Activated T-cell treated with anti-CD3 and anti-CD28 coated beads, Interleukin-2, amount 50 U/mL, for 1 hour (primary cell): ENCODE results near the gene CCDC116.

Source experiments
- DNase-seq: peaks from one replicate; pipeline ENCODE4 v3.0.0-alpha.2; 2020

The CCDC116 gene

DNA sequence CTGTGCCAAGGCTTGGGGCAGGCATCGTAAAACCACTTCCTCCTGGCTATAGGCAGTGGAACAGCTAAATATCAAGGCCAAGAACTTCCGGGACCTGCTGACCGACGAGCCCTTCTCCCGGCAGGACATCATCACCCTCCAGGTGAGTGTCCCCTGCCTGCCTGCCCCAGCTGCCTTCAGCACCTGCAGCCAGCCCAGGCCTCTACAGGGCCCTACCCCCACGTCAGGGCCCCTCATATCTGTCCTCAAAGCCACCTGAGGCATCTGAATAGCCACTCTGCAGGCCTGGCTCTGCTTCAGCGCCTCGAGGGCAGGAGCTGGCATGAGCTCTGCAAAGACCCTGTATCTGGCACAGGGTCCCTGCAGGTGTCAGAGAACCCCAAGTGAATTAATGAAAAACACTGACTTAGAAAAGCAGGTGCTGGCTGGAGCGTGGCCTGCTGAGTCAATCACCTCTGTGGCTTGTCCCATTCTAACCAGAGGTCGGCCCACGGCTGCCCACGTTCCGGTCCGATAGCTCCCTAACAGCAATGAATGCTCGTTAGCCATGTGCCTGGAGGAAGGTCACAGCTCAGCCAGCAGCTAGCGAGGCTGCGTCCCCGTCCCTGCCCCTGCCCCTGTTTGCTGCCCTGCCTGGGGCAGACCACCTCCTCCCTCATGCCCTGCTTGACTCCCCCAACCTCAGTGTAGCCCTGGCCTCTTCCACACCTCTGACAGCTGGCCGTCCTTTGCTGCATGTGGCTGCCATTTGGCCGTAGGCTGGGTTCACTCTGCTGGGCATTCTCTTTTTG, 50.0 kb downstream of the CCDC116 start:
- DNase-seq = no peak

DNA sequence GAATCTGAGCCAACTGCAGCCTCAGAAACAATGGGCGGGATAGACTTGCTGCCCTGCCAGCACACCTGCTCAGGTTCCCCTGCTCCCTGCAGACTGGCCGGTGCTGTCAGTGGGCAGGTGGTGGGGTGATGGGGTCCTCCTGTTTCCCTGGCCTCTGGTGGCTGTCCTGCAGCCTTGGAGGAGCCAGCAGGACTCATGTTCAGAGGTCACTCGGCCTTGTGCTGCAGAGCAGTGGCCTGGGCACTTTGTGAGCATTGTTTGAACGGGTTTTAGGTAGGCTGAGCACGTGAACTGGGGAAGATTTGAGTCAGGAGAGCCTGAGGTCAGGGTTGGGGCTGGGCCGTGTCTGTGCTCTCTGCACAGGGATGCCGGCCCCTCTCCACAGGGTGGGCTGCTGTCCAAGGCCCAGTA, 50.8 kb downstream of the CCDC116 start:
- DNase-seq = no peak

DNA sequence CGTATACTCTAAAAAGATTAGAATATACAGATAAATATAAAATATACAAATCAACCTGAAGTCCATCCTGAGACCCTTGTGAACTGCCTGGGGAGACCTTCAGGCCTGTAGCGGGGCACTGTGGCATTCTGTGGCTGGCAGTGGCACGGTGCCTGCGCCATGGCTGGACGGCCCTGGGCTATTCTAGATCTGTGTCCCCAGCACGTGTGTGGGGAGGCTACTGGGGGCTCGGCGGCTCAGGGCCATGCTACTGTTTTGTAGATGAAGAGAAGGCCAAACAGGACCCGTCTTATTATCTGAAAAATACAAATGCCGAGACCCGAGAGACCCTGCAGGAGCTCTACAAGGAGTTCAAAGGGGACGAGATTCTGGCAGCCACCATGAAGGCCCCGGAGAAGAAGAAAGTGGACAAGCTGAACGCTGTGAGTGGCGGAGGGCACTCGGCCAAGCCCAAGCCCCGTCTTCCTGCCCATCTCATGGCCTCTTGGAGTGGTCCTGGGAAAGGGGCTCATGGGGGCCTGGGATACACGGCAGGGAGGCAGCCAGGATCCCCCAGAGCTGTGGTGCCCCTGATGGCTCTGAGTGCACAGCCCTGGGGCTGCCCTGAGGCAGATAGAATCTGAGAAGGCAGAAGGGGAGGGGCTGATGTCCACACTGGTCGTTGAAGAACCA, 52.1 kb downstream of the CCDC116 start:
- no peak for DNase-seq

DNA sequence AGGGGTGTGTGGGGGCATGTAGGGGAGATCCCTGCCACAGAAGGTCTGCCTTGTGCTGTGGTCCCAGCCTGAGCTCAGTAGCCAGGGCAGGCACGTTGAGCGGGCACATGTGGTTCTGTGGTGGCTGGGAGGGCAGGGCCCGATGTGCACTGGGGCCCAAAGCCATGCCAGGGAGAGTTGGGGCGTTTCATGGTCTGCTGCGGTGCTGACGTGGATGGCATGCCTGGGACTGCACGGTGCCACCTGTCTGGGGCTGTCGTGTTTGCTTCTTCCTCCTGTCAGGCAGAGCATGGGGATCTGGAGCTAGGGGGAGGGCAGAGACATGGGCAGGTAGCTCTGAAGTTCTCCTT, 52.6 kb downstream of the CCDC116 start:
- DNase-seq = no peak

DNA sequence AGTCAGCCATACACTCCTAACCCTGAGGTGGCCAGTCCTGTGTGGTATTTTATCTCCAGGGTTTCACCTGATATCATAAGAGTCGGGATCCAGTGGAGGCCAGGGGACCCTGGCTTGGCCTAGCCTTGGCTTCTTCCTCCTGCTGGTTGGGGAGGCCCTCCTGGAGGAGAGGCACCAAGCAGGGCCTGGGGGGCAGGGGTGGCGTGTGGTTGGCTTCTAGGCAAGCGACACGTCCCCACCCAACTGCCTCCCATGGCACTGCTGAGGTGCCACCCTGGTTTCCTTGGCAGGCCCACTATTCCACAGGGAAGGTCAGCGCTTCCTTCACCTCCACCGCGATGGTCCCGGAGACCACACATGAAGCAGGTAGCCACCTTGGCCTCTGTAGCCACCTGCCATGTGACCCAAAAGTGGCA, 53.6 kb downstream of the CCDC116 start:
- no peak for DNase-seq
